MM.1S (cell line): ENCODE results near the gene MPRIP.

Experiments
- DNase-seq: peaks from one replicate; pipeline ENCODE4 v3.0.0-alpha.2; 2015
- H2AFZ ChIP-seq: fragments of 300-600 bp; sonication (generic); 2 replicates; pipeline ENCODE4 v1.6.0; 2016; ENCODE audit warnings: antibody characterized with exemption, low read length
- H3F3A ChIP-seq: fragments of 300-600 bp; sonication (generic); 2 replicates; pipeline ENCODE4 v1.6.1; 2016; ENCODE audit warnings: mild to moderate bottlenecking, antibody characterized with exemption, low read length, moderate library complexity, mixed read lengths; ENCODE audit not compliant: insufficient read depth
- H3K27ac ChIP-seq: fragments of 300-600 bp; sonication (generic); 2 replicates; pipeline ENCODE4 v1.5.1; 2016; ENCODE audit warnings: mild to moderate bottlenecking, low read length
- H3K27me3 ChIP-seq: fragments of 300-600 bp; sonication (generic); replicated peaks from 2 replicates; pipeline ENCODE4 v1.6.0; 2016; ENCODE audit warnings: low read length; ENCODE audit not compliant: insufficient read depth
- H3K36me3 ChIP-seq: fragments of 300-600 bp; sonication (generic); replicated peaks from 2 replicates; pipeline ENCODE4 v1.6.1; 2016; ENCODE audit warnings: mild to moderate bottlenecking, low read length, mixed read lengths; ENCODE audit not compliant: insufficient read depth
- H3K4me1 ChIP-seq: fragments of 300-600 bp; sonication (generic); 2 replicates; pipeline ENCODE4 v1.6.1; 2016; ENCODE audit warnings: low read length, mixed read lengths
- H3K4me2 ChIP-seq: fragments of 300-600 bp; sonication (generic); 2 replicates; pipeline ENCODE4 v1.6.0; 2016; ENCODE audit warnings: low read depth, low read length
- H3K4me3 ChIP-seq: fragments of 300-600 bp; sonication (generic); 2 replicates; pipeline ENCODE4 v1.5.1; 2016; ENCODE audit warnings: low read length, mixed read lengths
- H3K79me2 ChIP-seq: fragments of 300-600 bp; sonication (generic); 2 replicates; pipeline ENCODE4 v1.6.1; 2016; ENCODE audit warnings: mixed run types, low read length, mixed read lengths
- H3K9ac ChIP-seq: fragments of 300-600 bp; sonication (generic); 2 replicates; pipeline ENCODE4 v1.6.1; 2016; ENCODE audit warnings: low read length, mixed read lengths
- H3K9me2 ChIP-seq: fragments of 300-600 bp; sonication (generic); replicated peaks from 2 replicates; pipeline ENCODE4 v1.6.1; 2016; ENCODE audit warnings: mild to moderate bottlenecking, low read length, mixed read lengths; ENCODE audit not compliant: insufficient read depth
- H3K9me3 ChIP-seq: fragments of 300-600 bp; sonication (generic); replicated peaks from 2 replicates; pipeline ENCODE4 v1.6.1; 2016; ENCODE audit warnings: mild to moderate bottlenecking, low read length, mixed read lengths; ENCODE audit not compliant: insufficient read depth
- H4K20me1 ChIP-seq: fragments of 300-600 bp; sonication (generic); 2 replicates; pipeline ENCODE4 v1.6.1; 2016; ENCODE audit warnings: mild to moderate bottlenecking, low read length, moderate library complexity, mixed read lengths; ENCODE audit not compliant: insufficient read depth
- CTCF ChIP-seq: fragments of 300-600 bp; sonication (generic); IDR thresholded peaks from 2 replicates; pipeline ENCODE4 v1.5.1; 2016; ENCODE audit warnings: antibody characterized with exemption, low read length, mixed read lengths
- EZH2 ChIP-seq: fragments of 300-600 bp; sonication (generic); optimal IDR thresholded peaks from 2 replicates; pipeline ENCODE3; 2017; ENCODE audit warnings: low read depth, mild to moderate bottlenecking, antibody characterized with exemption, low read length, mixed read lengths
- EZH2phosphoT487 ChIP-seq: fragments of 300-600 bp; sonication (generic); IDR thresholded peaks from 2 replicates; pipeline ENCODE4 v1.6.1; 2018; ENCODE audit warnings: antibody characterized with exemption, low read length

MPRIP gene

DNA sequence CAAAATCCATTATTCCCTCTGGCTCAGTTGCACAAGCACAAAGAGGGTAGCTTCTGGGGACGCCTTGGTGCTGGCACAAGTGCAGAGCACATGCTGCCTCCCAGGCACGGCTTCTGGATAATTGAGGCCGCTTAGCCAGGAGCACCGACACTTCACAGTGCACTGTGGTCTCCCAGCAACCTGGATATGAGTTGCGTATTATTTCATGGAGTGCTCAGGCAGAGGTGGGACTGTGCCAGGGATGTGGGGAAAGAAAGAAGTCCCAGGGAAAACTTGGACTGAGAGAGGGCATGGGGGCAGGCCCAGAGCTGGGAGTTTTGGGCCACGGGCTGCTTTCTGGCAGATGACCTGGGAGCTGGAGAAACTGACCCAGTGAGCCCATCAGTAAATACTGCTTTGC is 37.5 kb downstream of the MPRIP start:
- Histone ChIP-seq H4K20me1 (peaks cover 2% of the 10 kb centered on the region; the same call in 1 of the 2 replicates), H3F3A (no peaks in the 10 kb centered on the region), H2AFZ (no peak overlapping the region), H3K9me2 (no peaks in the 10 kb centered on the region), H3K27me3 (no peaks in the 10 kb centered on the region), H3K27ac (no peak overlapping the region), H3K4me2 (no peak overlapping the region), H3K9ac (no peak overlapping the region), H3K36me3 (0 out of 2 replicates have a peak, but pooled peaks cover 7% of the 10 kb centered on the region), H3K4me1 (no peaks in the 10 kb centered on the region), H3K4me3 (no peak overlapping the region), H3K9me3 (no peaks in the 10 kb centered on the region), H3K79me2 (peaks cover 76% of the 10 kb centered on the region)
- no peak for DNase-seq
- TF ChIP-seq EZH2phosphoT487 (no peak), EZH2 (no peak), CTCF (no peak)

DNA sequence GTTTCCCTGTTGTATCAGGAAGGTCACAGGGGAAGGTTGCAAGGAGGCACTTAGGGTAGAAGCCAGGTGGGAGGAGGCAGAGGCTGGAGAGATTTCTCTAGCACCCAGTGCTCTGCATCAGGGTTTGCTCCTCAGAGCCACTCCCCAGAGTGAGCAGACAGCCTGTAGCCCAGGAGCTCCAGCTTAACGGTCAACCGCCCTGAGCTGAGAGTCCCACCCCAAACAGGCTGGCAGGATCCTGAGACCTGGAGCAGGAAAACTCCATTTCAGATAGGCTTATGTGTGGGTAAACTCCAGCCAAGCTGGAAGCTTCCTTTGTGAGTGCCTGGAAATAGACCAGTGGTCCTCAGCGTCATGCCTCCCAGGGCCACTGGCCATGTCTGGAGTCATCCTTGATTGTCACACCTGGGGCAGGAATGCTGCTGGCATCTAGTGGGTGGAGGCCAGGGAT is 37.9 kb downstream of the MPRIP start:
- no peak overlapping the region for H3K4me3 ChIP-seq
- H3K4me1 ChIP-seq, result no peaks in the 10 kb centered on the region
- H3K9me3 ChIP-seq, result no peaks in the 10 kb centered on the region
- H3K27me3 ChIP-seq, result no peaks in the 10 kb centered on the region
- peaks cover 71% of the 10 kb centered on the region for H3K79me2 ChIP-seq
- no peak overlapping the region for H3K9ac ChIP-seq
- H3K27ac ChIP-seq, result no peak overlapping the region
- TF ChIP-seq CTCF (no peak), EZH2phosphoT487 (no peak), EZH2 (no peak)
- H2AFZ ChIP-seq, result no peak overlapping the region
- H3F3A ChIP-seq, result no peaks in the 10 kb centered on the region
- H4K20me1 ChIP-seq, result no peaks in the 10 kb centered on the region
- H3K4me2 ChIP-seq, result no peak overlapping the region
- no peak for DNase-seq
- no peaks in the 10 kb centered on the region for H3K9me2 ChIP-seq
- H3K36me3 ChIP-seq, result 0 out of 2 replicates have a peak, but pooled peaks cover 7% of the 10 kb centered on the region

DNA sequence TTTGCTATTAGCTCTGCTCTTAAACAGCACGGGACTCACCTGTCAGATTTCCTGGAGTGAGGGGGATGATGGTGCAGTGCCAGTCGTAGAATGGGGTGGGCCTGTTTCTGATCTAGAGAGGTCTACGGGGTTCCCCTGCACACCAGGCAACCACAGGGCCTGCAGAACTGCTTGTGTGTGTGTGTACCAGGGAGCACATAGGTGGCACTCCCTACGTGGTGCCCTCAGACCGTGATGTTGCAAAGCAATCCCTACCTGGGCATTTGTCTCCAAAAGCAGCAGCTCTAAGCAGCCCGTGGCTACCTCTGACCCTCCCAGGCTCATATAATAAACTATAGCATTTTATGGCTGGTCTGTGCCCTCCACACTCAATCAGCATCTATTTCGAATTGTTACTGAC is 38.5 kb downstream of the MPRIP start:
- Histone ChIP-seq H3K36me3 (0 out of 2 replicates have a peak, but pooled peaks cover 7% of the 10 kb centered on the region), H3K27ac (no peak overlapping the region), H3K9me2 (no peaks in the 10 kb centered on the region), H3K4me3 (no peak overlapping the region), H3K9me3 (no peaks in the 10 kb centered on the region), H3K27me3 (no peaks in the 10 kb centered on the region), H3K4me2 (no peak overlapping the region), H3F3A (no peaks in the 10 kb centered on the region), H2AFZ (no peak overlapping the region), H3K9ac (no peak overlapping the region), H4K20me1 (no peaks in the 10 kb centered on the region), H3K79me2 (peaks cover 66% of the 10 kb centered on the region), H3K4me1 (no peaks in the 10 kb centered on the region)
- no peak for TF ChIP-seq EZH2
- no peak for TF ChIP-seq EZH2phosphoT487
- no peak for TF ChIP-seq CTCF
- no peak for DNase-seq
